Measurements from ENCODE around the gene FN3K. TPM values are rescaled to one million over a fixed set of nuclear protein-coding genes. Genes with fewer than 3 reads are reported as not detected.
A peak's percentile ranks its signal among the peaks of the same experiment; 100 is the strongest.

Gene FN3K
- total and polyA plus RNA-seq, 2 of the 13 experiments (the other 11 are each of a cell fraction or from before 2014, with no cell fraction given), result 3.5 to 12.2 TPM

- no peak overlapping the region for H3K27ac ChIP-seq (ENCODE audit: extremely low read length, insufficient read depth, low read length)
- over 99% methylated on average over 18 of the region's 19 CpGs for WGBS (ENCODE audit: low lambda C conversion rate)
These were observed 53.7 kb downstream of the FN3K start for GRCh38 chr17:82789051-82789592.

GRCh38 chr17:82789806-82790205, 54.4 kb downstream of the FN3K start:
- ChIA-PET CTCF (ENCODE audit: low intra/inter-chr PET ratio, low total read pairs) (no interaction called here), POLR2A (no interaction called here)
- intact Hi-C loops (cut with micrococcal nuclease; ENCODE audit: unreplicated experiment) (no loop called here), in situ Hi-C loops (cut with HindIII; ENCODE audit: extremely low pct_ligation_motif_present, low pct_unique_long_range_greater_than_20kb) (no loop called here)
- BruUV-seq (replicated peaks), result no TSS peak
- H3K9ac ChIP-seq (ENCODE audit: insufficient read depth, low read depth, low read length), result no peak overlapping the region
- H4K20me1 ChIP-seq (ENCODE audit: insufficient read depth, low read length), result no peaks in the 10 kb centered on the region
- H3K4me2 ChIP-seq (ENCODE audit: low read depth, low read length), result no peak overlapping the region
- WGBS (ENCODE audit: low lambda C conversion rate), result 98% methylated on average over 18 of the region's 18 CpGs
- no peak for ATAC-seq
- no peaks in the 10 kb centered on the region for H3K4me1 ChIP-seq (ENCODE audit: insufficient read depth, low read length)
- H3K36me3 ChIP-seq (replicated peaks in 1 of 2; ENCODE audit: control insufficient read depth in 1 of 2, insufficient read depth in 2 of 2, low read length in 2 of 2), result peaks cover 5 to 10% of the 10 kb centered on the region in 2 experiments; a peak in 2 of 5 replicates
- FAIRE-seq, result no peak
- H3K27ac ChIP-seq (ENCODE audit: extremely low read length, insufficient read depth, low read length), result no peak overlapping the region
- DNase-seq (ENCODE audit: low spot score), result no peak
- H3K27me3 ChIP-seq (ENCODE audit: control insufficient read depth in 1 of 2, insufficient read depth in 2 of 2, low read length in 2 of 2), result no peaks in the 10 kb centered on the region
- H3K79me2 ChIP-seq (ENCODE audit: insufficient read depth, low read length), result no peaks in the 10 kb centered on the region
- H2AFZ ChIP-seq (ENCODE audit: low read length), result no peak overlapping the region
- no peak overlapping the region for H3K4me3 ChIP-seq (replicated peaks in 1 of 3; ENCODE audit: insufficient read depth in 1 of 3, low read depth in 2 of 3, low read length in 3 of 3)
- no peaks in the 10 kb centered on the region for H3K9me3 ChIP-seq (ENCODE audit: low read length)
- TF ChIP-seq ZBTB40 (IDR thresholded peaks at IDR 0.05) (no peak), ZBTB40 (CRISPR knock-in tag; IDR thresholded peaks at IDR 0.05) (no peak), CREBL2 (CRISPR knock-in tag; IDR thresholded peaks at IDR 0.05; ENCODE audit: borderline replicate concordance) (no peak)

More at GRCh38 chr17:82789051-82789592, 53.7 kb downstream of the FN3K start:
- H3K4me1 ChIP-seq (ENCODE audit: insufficient read depth, low read length), result no peaks in the 10 kb centered on the region
- H4K20me1 ChIP-seq (ENCODE audit: insufficient read depth, low read length), result no peaks in the 10 kb centered on the region
- no peak overlapping the region for H3K4me3 ChIP-seq (replicated peaks in 1 of 3; ENCODE audit: insufficient read depth in 1 of 3, low read depth in 2 of 3, low read length in 3 of 3)
- no peaks in the 10 kb centered on the region for H3K27me3 ChIP-seq (ENCODE audit: control insufficient read depth in 1 of 2, insufficient read depth in 2 of 2, low read length in 2 of 2)
- intact Hi-C loops (cut with micrococcal nuclease; ENCODE audit: unreplicated experiment) (no loop called here), in situ Hi-C loops (cut with HindIII; ENCODE audit: extremely low pct_ligation_motif_present, low pct_unique_long_range_greater_than_20kb) (no loop called here)
- TF ChIP-seq BHLHE40 (IDR thresholded peaks at IDR 0.05; ENCODE audit: low read length), result no peak
- TF ChIP-seq MAFK (conservative IDR thresholded peaks at IDR 0.05 in 1 of 2, IDR thresholded peaks at IDR 0.05 in 1 of 2; ENCODE audit: low read length in 2 of 2), result peak; percentile 71 to 86
- peak; percentile 76 for TF ChIP-seq MAFF (IDR thresholded peaks at IDR 0.05; ENCODE audit: low read depth, low read length)
- no peak for TF ChIP-seq GLMP (CRISPR knock-in tag; IDR thresholded peaks at IDR 0.05; ENCODE audit: borderline replicate concordance)
- no TSS peak for BruUV-seq (replicated peaks)
- no peak overlapping the region for H2AFZ ChIP-seq (ENCODE audit: low read length)
- H3K9ac ChIP-seq (ENCODE audit: insufficient read depth, low read depth, low read length), result no peak overlapping the region
- peaks cover 7 to 13% of the 10 kb centered on the region in 2 experiments; a peak in 4 of 5 replicates for H3K36me3 ChIP-seq (replicated peaks in 1 of 2; ENCODE audit: control insufficient read depth in 1 of 2, insufficient read depth in 2 of 2, low read length in 2 of 2)
- H3K79me2 ChIP-seq (ENCODE audit: insufficient read depth, low read length), result no peaks in the 10 kb centered on the region
- ATAC-seq (no peak), DNase-seq (ENCODE audit: low spot score) (no peak), FAIRE-seq (no peak)
- ChIA-PET POLR2A (no interaction called here), CTCF (ENCODE audit: low intra/inter-chr PET ratio, low total read pairs) (no interaction called here)
- H3K4me2 ChIP-seq (ENCODE audit: low read depth, low read length), result no peak overlapping the region
- no peaks in the 10 kb centered on the region for H3K9me3 ChIP-seq (ENCODE audit: low read length)
